ENCODE results near the gene MARVELD1. TPM values are rescaled to one million over a fixed set of nuclear protein-coding genes. Genes with fewer than 3 reads are reported as not detected.
A peak's percentile ranks its signal among the peaks of the same experiment; 100 is the strongest.

The MARVELD1 gene
- total and polyA plus RNA-seq, 2 of the 13 experiments (the other 11 are each of a cell fraction or from before 2014, with no cell fraction given) = not detected

GRCh38 chr10:97759158-97759887 is 45.8 kb downstream of the MARVELD1 start (continued):
- TF ChIP-seq TARDBP (CRISPR knock-in tag; IDR thresholded peaks at IDR 0.05) (peak; percentile 56; the same call in 1 of the 2 replicates), HOXD1 (CRISPR knock-in tag; IDR thresholded peaks at IDR 0.05) (no peak), MLX (CRISPR knock-in tag; IDR thresholded peaks at IDR 0.05) (0 out of 2 replicates have a peak, but pooled peaks have one; percentile 16), KLF16 (CRISPR knock-in tag; IDR thresholded peaks at IDR 0.05) (peak in 1 of 2 experiments; percentile 56; a peak in 1 of 4 replicates), TAF15 (IDR thresholded peaks at IDR 0.05; ENCODE audit: low read depth, low read length, poor library complexity, severe bottlenecking) (no peak), CREM (IDR thresholded peaks at IDR 0.05) (no peak), CREM (CRISPR knock-in tag; IDR thresholded peaks at IDR 0.05) (no peak), SOX5 (CRISPR knock-in tag; IDR thresholded peaks at IDR 0.05; ENCODE audit: borderline replicate concordance) (0 out of 2 replicates have a peak, but pooled peaks have one; percentile 9), HNF1B (CRISPR knock-in tag; IDR thresholded peaks at IDR 0.05) (peak; percentile 63; the same call in 1 of the 2 replicates), ZNF841 (CRISPR knock-in tag; IDR thresholded peaks at IDR 0.05; ENCODE audit: borderline replicate concordance) (no peak)

- Histone ChIP-seq H3K36me3 (replicated peaks in 1 of 2; ENCODE audit: control insufficient read depth in 1 of 2, insufficient read depth in 2 of 2, low read length in 2 of 2) (peaks cover 21 to 51% of the 10 kb centered on the region in 2 experiments; a peak in 4 of 5 replicates), H4K20me1 (ENCODE audit: insufficient read depth, low read length) (no peaks in the 10 kb centered on the region), H3K27me3 (ENCODE audit: control insufficient read depth in 1 of 2, insufficient read depth in 2 of 2, low read length in 2 of 2) (no peaks in the 10 kb centered on the region), H3K9ac (ENCODE audit: insufficient read depth, low read depth, low read length) (no peak overlapping the region), H3K9me3 (ENCODE audit: low read length) (no peaks in the 10 kb centered on the region), H3K79me2 (ENCODE audit: insufficient read depth, low read length) (no peaks in the 10 kb centered on the region), H2AFZ (ENCODE audit: low read length) (no peak overlapping the region), H3K4me2 (ENCODE audit: low read depth, low read length) (no peak overlapping the region), H3K4me3 (replicated peaks in 1 of 3; ENCODE audit: insufficient read depth in 1 of 3, low read depth in 2 of 3, low read length in 3 of 3) (no peak overlapping the region), H3K27ac (ENCODE audit: extremely low read length, insufficient read depth, low read length) (no peak overlapping the region), H3K4me1 (ENCODE audit: insufficient read depth, low read length) (peaks cover 46% of the 10 kb centered on the region)
- BruUV-seq (replicated peaks) = no TSS peak
- DNase-seq (ENCODE audit: low spot score) (no peak), ATAC-seq (no peak; the same call in 2 of the 3 replicates), FAIRE-seq (no peak)
- WGBS (ENCODE audit: low lambda C conversion rate) = 75% methylated on average over 4 of the region's 5 CpGs
- in situ Hi-C loops (cut with HindIII; ENCODE audit: extremely low pct_ligation_motif_present, low pct_unique_long_range_greater_than_20kb) (loop anchor here (5.0 kb wide), 2 partner anchors 32 to 107 kb away; no protein-coding TSS in a partner anchor), intact Hi-C loops (cut with micrococcal nuclease; ENCODE audit: unreplicated experiment) (loop anchor here (1.0 to 2.0 kb wide), 3 partner anchors 15 to 37 kb away; no protein-coding TSS in a partner anchor)
- ChIA-PET POLR2A (no interaction called here), CTCF (ENCODE audit: low intra/inter-chr PET ratio, low total read pairs) (interaction anchor here (1.0 to 1.8 kb wide), 3 partner anchors 15 to 110 kb away, joined by 3 to 24 read pairs (median 6); no protein-coding TSS in a partner anchor)
- TF ChIP-seq FOSL1 (CRISPR knock-in tag; IDR thresholded peaks at IDR 0.05; ENCODE audit: borderline replicate concordance) (no peak), ZNF414 (CRISPR knock-in tag; IDR thresholded peaks at IDR 0.05) (peak; percentile 27; the same call in 1 of the 2 replicates), TP53 (CRISPR knock-in tag; conservative IDR thresholded peaks at IDR 0.05) (no peak), ZNF10 (CRISPR knock-in tag; IDR thresholded peaks at IDR 0.05; ENCODE audit: borderline replicate concordance, low read depth) (no peak)
Measured at GRCh38 chr10:97759946-97760345, 46.4 kb downstream of the MARVELD1 start.

Measured in HepG2 (cell line).